Left colon (tissue), 2 donors: ENCODE measurements around the gene ZFYVE19. TPM values are rescaled to one million over a fixed set of nuclear protein-coding genes. Genes with fewer than 3 reads are reported as not detected.

Experiments
- ATAC-seq: fragments of 200-7000 bp; cut with Tn5 transposase; one replicate; pipeline ENCODE4 v1.9.1; 2020; ENCODE audit warnings: mild to moderate bottlenecking, moderate library complexity
- DNase-seq, 2 donors: peaks; one replicate each; pipeline ENCODE4 v3.0.0-alpha.2; 2020
- intact Hi-C, 2 donors: fragments of 100-400 bp; cut with DNase I in 1 of 2; cut with micrococcal nuclease in 1 of 2; formaldehyde crosslinking; loops; one replicate each; pipeline versions ENCODE4 v1.11.2 to v1.14.0; 2022; cut with DNase I, micrococcal nuclease
- total RNA-seq, 2 donors: library from RNA; stranded (reverse); fragmentation: NEBNext Ultra II Directional; extraction: Animal tissue kit (Norgen Biotek cat#: 25700); gene quantifications; one replicate each; pipeline ENCODE4 v1.2.1, GENCODE V29; 2021
- donor health status: DM: no; HTN: no; CAD: no.
- donor health status: DM: yes; HTN: yes; CAD: no.

Gene ZFYVE19
- total RNA-seq, 2 donors from 2014 or later: 25.3 to 26.8 TPM

GRCh38 chr15:40773496-40773895 lies 33.4 kb upstream of the ZFYVE19 start:
- DNase-seq (no peak), ATAC-seq (no peak)
- intact Hi-C loops: no loop called here

- DNase-seq (no peak), ATAC-seq (no peak)
- intact Hi-C loops: no loop called here
These were observed 33.0 kb upstream of the ZFYVE19 start for GRCh38 chr15:40773902-40774301.

- intact Hi-C loops: no loop called here
- no peak for DNase-seq
- ATAC-seq: no peak
These were observed 31.9 kb upstream of the ZFYVE19 start for GRCh38 chr15:40775007-40775406.

GRCh38 chr15:40775740-40776536 lies 31.0 kb upstream of the ZFYVE19 start:
- DNase-seq (no peak), ATAC-seq (no peak)
- intact Hi-C loops: no loop called here

GRCh38 chr15:40776537-40777141 lies 30.2 kb upstream of the ZFYVE19 start:
- intact Hi-C loops: no loop called here
- ATAC-seq (peak; percentile 48), DNase-seq (no peak)

- ATAC-seq (peak; percentile 83), DNase-seq (peak; percentile 74 to 89)
- intact Hi-C loops: no loop called here
These were observed 24.2 kb upstream of the ZFYVE19 start for GRCh38 chr15:40782609-40783227.

GRCh38 chr15:40785164-40785563 lies 21.7 kb upstream of the ZFYVE19 start:
- no peak for ATAC-seq
- intact Hi-C loops: no loop called here
- DNase-seq: no peak

- intact Hi-C loops: no loop called here
- DNase-seq: no peak
- no peak for ATAC-seq
These were observed 21.1 kb upstream of the ZFYVE19 start for GRCh38 chr15:40785814-40786213.

GRCh38 chr15:40787344-40787841 lies 19.5 kb upstream of the ZFYVE19 start:
- intact Hi-C loops: no loop called here
- ATAC-seq (peak; percentile 78), DNase-seq (peak; percentile 72 to 77)

GRCh38 chr15:40787991-40788390 lies 18.9 kb upstream of the ZFYVE19 start:
- intact Hi-C loops: no loop called here
- ATAC-seq (peak; percentile 30), DNase-seq (peak in 1 of 2 donors; percentile 29)

- no peak for ATAC-seq
- intact Hi-C loops: no loop called here
- DNase-seq: no peak
These were observed 17.8 kb upstream of the ZFYVE19 start for GRCh38 chr15:40789119-40789518.

GRCh38 chr15:40789999-40790398 lies 16.9 kb upstream of the ZFYVE19 start:
- no peak for ATAC-seq
- no peak for DNase-seq
- intact Hi-C loops: no loop called here

GRCh38 chr15:40790718-40791117 lies 16.2 kb upstream of the ZFYVE19 start:
- DNase-seq (no peak), ATAC-seq (no peak)
- intact Hi-C loops: no loop called here

- intact Hi-C loops: no loop called here
- DNase-seq: no peak
These were observed 14.5 kb upstream of the ZFYVE19 start for GRCh38 chr15:40792394-40792793.

GRCh38 chr15:40793216-40793989 lies 13.5 kb upstream of the ZFYVE19 start:
- ATAC-seq (peak; percentile 88), DNase-seq (peak; percentile 82 to 87)
- intact Hi-C loops: no loop called here

More at GRCh38 chr15:40792394-40792793, 14.5 kb upstream of the ZFYVE19 start:
- ATAC-seq: peak; percentile 20

- intact Hi-C loops: no loop called here
- DNase-seq: no peak
- ATAC-seq: no peak
These were observed 10.8 kb upstream of the ZFYVE19 start for GRCh38 chr15:40796041-40796440.

- intact Hi-C loops: no loop called here
- ATAC-seq: no peak
- DNase-seq: no peak
These were observed 10.4 kb upstream of the ZFYVE19 start for GRCh38 chr15:40796512-40796911.

GRCh38 chr15:40799523-40799922 lies 7.4 kb upstream of the ZFYVE19 start:
- ATAC-seq: no peak
- intact Hi-C loops: no loop called here
- no peak for DNase-seq

GRCh38 chr15:40803076-40803475 lies 3.8 kb upstream of the ZFYVE19 start:
- intact Hi-C loops: no loop called here
- DNase-seq (no peak), ATAC-seq (no peak)
